Activated T-cell treated with anti-CD3 and anti-CD28 coated beads for 24 hours (primary cell): ENCODE measurements around the gene DEDD.
A peak's percentile ranks its signal among the peaks of the same experiment; 100 is the strongest.

Experiments used
- DNase-seq: peaks from one replicate; pipeline ENCODE4 v3.0.0-alpha.2; 2020; ENCODE audit warnings: low read depth

Gene DEDD

DNA sequence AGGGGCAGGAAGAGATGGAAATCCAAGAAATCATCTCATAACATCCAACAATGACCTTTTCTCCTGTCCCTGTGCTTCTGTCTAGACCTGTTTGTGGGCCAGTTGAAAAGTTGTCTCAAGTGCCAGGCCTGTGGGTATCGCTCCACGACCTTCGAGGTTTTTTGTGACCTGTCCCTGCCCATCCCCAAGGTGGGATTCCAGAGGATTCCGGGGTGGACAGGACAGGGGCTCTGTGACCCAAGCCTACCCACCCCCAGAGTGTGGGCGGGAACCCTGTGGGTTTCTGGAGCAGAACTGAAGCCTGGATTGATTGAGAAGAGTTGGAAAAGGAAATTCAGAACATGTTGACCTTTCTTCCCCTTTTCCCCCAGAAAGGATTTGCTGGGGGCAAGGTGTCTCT lies 31.3 kb upstream of the DEDD start:
- DNase-seq = no peak

GRCh38 chr1:161162806-161163205 lies 30.3 kb upstream of the DEDD start:
- no peak for DNase-seq

DNA sequence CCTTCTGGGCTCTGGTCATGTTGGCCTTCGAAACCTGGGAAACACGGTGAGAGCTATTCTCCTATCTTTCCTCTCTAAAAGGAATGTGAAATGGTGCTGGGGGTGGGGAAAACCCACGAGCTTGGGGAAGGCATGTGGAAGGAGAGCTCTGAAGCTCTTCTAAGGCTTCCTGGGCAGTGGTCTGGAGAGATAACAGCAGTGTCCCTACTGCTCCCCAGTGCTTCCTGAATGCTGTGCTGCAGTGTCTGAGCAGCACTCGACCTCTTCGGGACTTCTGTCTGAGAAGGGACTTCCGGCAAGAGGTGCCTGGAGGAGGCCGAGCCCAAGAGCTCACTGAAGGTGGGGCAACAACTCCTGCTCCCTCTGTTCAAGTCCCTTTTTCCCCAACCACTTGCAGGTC lies 29.6 kb upstream of the DEDD start:
- DNase-seq = no peak

DNA sequence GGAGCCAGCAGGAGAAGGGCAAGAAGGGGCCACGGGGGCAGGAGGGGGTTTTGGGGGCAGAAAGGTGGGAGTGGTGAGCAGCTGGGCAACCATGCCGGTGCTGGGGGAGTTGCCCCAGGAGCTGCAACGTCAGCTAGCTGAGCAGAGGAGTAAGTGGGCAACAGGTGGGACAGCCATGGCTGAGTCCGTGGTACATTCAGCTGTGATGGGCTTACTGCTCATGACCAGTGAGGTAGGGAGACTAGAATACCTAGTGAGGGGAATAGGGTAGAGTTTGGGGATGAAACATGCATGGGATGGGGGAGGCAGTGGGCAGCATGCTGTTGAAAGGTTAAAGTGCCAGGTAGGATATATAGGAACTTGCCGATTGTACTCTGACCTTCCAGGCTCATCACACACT lies 29.2 kb upstream of the DEDD start:
- no peak for DNase-seq

DNA sequence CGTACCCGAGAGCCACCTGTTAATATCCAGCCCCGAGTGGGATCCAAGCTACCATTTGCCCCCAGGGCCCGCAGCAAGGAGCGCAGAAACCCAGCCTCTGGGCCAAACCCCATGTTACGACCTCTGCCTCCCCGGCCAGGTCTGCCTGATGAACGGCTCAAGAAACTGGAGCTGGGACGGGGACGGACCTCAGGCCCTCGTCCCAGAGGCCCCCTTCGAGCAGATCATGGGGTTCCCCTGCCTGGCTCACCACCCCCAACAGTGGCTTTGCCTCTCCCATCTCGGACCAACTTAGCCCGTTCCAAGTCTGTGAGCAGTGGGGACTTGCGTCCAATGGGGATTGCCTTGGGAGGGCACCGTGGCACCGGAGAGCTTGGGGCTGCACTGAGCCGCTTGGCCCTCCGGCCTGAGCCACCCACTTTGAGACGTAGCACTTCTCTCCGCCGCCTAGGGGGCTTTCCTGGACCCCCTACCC lies 28.2 kb upstream of the DEDD start:
- DNase-seq = no peak

GRCh38 chr1:161159913-161160243 lies 27.4 kb upstream of the DEDD start:
- DNase-seq = no peak

GRCh38 chr1:161159087-161159912 lies 26.8 kb upstream of the DEDD start, which contains the start of gene USP21:
Gene USP21, plus strand, starts transcription at chr1:161159500. Its CDS starts 1,141 bp downstream, at chr1:161160641.
- peak; percentile 90 for DNase-seq

DNA sequence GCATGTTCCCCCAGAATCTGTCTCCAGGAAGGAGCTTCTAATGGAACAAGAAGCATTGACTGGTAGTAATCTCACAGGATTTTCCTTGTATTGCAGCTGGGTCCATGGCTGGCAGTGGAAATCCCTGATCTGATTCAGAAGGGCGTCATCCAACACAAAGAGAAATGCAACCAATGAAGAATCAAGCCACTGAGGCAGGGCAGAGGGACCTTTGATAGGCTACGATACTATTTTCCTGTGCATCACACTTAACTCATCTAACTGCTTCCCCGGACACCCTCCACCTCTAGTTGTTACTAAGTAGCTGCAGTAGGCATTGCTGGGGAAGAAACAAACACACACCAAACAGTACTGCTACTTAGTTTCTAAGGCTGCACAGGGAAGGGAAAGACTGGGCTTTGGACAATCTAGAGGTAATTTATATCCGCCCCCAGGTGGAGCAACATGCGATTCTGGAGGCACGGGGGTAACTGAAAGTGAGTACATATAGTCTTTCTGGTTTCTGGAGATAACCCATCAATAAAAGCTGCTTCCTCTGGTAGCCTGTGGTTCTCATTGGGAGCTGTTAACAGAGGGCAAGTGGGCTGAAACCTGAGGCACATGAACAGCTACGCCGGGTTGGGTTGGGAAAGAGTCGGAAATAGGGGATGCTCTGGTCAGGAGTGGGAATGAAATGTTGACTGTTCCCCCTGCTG lies 26.0 kb upstream of the DEDD start:
- no peak for DNase-seq

GRCh38 chr1:161157867-161158266 lies 25.4 kb upstream of the DEDD start:
- DNase-seq = no peak

GRCh38 chr1:161153682-161154337 lies 21.3 kb upstream of the DEDD start, which contains the start of gene UFC1:
Gene UFC1, plus strand, starts transcription at chr1:161153978. Its CDS starts 20 bp downstream, at chr1:161153998.
- DNase-seq = peak; percentile 71

GRCh38 chr1:161153176-161153575 lies 20.7 kb upstream of the DEDD start:
- no peak for DNase-seq

DNA sequence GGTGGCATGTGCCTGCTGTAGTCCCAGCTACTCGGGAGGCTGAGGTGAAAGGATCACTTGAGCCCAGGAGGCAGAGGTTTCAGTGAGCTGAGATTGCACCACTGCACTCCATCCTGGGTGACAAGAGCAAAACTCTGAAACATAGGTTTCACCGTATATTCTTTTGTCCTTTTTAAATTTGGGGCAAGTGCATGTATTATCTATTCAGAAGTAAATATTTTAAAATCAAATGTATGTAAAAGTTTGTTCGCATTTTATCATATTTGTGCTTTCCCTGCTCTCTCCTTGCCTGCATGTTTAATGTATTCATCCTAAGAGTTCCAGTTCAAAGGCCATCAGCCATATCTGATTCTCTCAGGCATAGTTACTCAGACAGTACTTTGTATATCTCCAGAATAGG lies 13.4 kb upstream of the DEDD start:
- DNase-seq = no peak

GRCh38 chr1:161140755-161141400 lies 8.4 kb upstream of the DEDD start:
- no peak for DNase-seq

GRCh38 chr1:161139766-161140165 lies 7.3 kb upstream of the DEDD start:
- DNase-seq = no peak

GRCh38 chr1:161138431-161138830 lies 6.0 kb upstream of the DEDD start:
- no peak for DNase-seq

DNA sequence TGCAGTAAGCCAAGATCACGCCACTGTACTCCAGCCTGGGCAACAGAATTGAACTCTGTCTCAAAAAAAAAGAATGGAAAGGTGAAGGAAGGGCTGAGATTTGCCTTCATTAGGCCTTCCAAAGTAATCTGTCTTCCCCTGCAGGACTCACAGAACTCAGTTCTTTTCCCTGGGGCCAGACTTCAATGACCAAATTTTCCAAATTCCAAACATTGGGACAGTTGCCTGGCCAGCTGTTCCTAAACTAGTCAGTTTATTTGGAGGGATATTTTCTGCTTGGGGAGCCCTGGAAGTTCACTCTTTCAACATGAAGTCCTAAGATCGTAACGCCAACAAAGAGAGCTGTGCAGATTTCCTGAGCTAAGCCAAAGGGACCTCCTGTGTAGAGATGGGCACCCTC lies 5.4 kb upstream of the DEDD start:
- DNase-seq = no peak

DNA sequence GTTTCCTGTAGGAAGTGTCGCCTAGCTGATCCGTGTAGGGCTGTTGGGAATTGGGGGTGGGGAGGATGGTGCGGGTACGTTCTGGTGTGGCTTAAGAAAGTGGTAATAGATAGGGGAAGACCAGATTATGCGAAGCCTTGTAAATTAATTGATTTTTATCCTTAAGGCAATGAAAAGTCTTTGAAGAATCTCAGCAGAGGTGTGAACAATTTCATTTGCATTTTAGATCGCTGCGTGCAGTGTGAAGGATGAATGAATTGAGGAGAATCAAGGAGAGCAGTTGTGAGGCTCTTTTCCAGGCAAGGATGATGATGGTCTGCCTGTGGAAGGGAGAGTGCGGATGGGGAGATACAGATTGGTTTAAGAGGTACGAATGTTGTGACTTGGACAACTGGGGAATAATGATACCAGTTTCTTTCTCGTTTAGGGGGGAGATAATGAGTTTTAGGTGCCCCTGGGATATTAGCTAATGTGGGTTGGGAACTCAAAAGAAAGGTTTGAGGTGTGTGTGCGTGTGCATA lies 813 bp upstream of the DEDD start:
- no peak for DNase-seq

- DNase-seq = no peak
Observed at GRCh38 chr1:161131523-161132409, 701 bp downstream of the DEDD start.

- no peak for DNase-seq
Observed at GRCh38 chr1:161130266-161130665, 2.2 kb downstream of the DEDD start.

DNA sequence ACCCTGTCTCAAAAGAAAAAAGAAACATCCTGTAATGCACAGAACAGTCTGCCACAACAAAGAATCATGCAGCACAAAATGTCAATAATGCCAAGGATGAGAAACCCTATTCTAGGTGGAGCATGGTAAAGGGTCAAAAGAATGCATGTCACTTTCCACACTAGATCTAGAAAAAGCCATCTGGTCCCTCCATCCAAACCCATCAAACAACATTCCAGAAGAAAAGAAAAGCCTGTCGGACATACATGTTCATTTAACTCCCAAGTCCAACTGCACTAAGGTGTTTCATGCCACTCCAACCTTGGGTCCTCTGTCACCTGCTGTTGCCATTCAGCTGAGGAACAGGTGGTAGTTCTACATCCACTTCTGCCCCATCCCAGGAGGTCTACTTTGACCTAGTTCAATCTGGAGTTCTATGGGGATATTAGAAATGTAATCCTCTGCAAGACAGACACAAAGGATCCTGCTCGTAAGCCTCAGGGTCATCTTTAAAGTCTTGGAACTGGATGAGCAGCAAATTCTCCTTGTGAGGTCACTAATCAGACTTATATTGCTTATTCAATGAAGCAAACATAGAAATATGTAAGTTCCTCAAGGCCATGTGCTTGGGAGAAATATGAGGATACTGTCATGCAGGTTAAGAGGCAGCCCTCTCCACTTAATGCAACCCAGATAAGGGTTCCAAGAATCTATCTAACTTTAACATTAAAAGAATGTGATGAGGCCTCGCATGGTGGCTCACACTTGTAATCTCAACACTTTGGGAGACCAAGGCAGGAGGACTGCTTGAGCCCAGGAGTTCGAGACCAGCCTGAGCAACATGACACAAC lies 3.7 kb downstream of the DEDD start:
- DNase-seq = no peak
